SU-DHL-6 (cell line): ENCODE data around the gene CSNK2B.

Experiments
- H2AFZ ChIP-seq: fragments of 200-600 bp; sonication (generic); 2 replicates; pipeline ENCODE4 v1.6.1; 2014; ENCODE audit warnings: low read depth, mild to moderate bottlenecking, moderate library complexity, mixed read lengths, antibody characterized with exemption, low read length; ENCODE audit not compliant: severe bottlenecking
- H3F3A ChIP-seq: fragments of 200-600 bp; shearing (Covaris generic); 2 replicates; pipeline ENCODE4 v1.6.0; 2016; ENCODE audit warnings: antibody characterized with exemption, mild to moderate bottlenecking; ENCODE audit not compliant: insufficient read depth
- H3K27ac ChIP-seq: fragments of 200-600 bp; sonication (generic); 2 replicates; pipeline ENCODE4 v1.5.1; 2016; ENCODE audit warnings: low read depth, mild to moderate bottlenecking, low read length, moderate library complexity, mixed read lengths
- H3K27me3 ChIP-seq: fragments of 200-600 bp; sonication (generic), shearing (Covaris generic); 2 replicates; pipeline ENCODE4 v1.6.0; 2014; ENCODE audit warnings: mild to moderate bottlenecking, low read length
- H3K36me3 ChIP-seq: fragments of 200-600 bp; sonication (generic); 2 replicates; pipeline ENCODE4 v1.6.1; 2014; ENCODE audit warnings: mild to moderate bottlenecking, low read length, mixed read lengths
- H3K4me2 ChIP-seq: fragments of 300-600, 200-600 bp; shearing (Covaris generic), sonication (generic); 2 replicates; pipeline ENCODE4 v1.6.0; 2014; ENCODE audit warnings: low read length, low read depth, mild to moderate bottlenecking; ENCODE audit not compliant: poor library complexity, severe bottlenecking
- H3K4me3 ChIP-seq: fragments of 200-600 bp; sonication (generic); 2 replicates; pipeline ENCODE4 v1.5.1; 2014; ENCODE audit warnings: antibody characterized with exemption, low read length, mild to moderate bottlenecking, mixed read lengths; ENCODE audit not compliant: insufficient read depth, poor library complexity, severe bottlenecking
- H3K79me2 ChIP-seq: fragments of 200-600 bp; sonication (generic); 2 replicates; pipeline ENCODE4 v1.6.1; 2014; ENCODE audit warnings: mild to moderate bottlenecking, low read length, moderate library complexity; ENCODE audit not compliant: insufficient read depth
- H3K9ac ChIP-seq: fragments of 200-600 bp; sonication (generic); 2 replicates; pipeline ENCODE4 v1.7.0; 2014; ENCODE audit warnings: mild to moderate bottlenecking, low read length
- H3K9me2 ChIP-seq: fragments of 200-600 bp; sonication (generic); replicated peaks from 2 replicates; pipeline ENCODE4 v1.6.1; 2014; ENCODE audit warnings: low read length; ENCODE audit not compliant: insufficient read depth
- H3K9me3 ChIP-seq: fragments of 200-600 bp; sonication (generic); 2 replicates; pipeline ENCODE4 v1.6.1; 2014; ENCODE audit warnings: low read length, mixed read lengths; ENCODE audit not compliant: insufficient read depth
- H4K20me1 ChIP-seq: fragments of 200-600 bp; sonication (generic); 2 replicates; pipeline ENCODE4 v1.6.1; 2014; ENCODE audit warnings: low read depth, mild to moderate bottlenecking, antibody characterized with exemption, low read length, moderate library complexity, mixed read lengths
- CTCF ChIP-seq: fragments of 200-600 bp; sonication (generic); IDR thresholded peaks from one replicate; pipeline ENCODE4 v1.5.1; 2017; ENCODE audit warnings: antibody characterized with exemption, mild to moderate bottlenecking, low read length, moderate library complexity; ENCODE audit not compliant: insufficient read depth, poor library complexity, severe bottlenecking
- EZH2phosphoT487 ChIP-seq: fragments of 200-600 bp; sonication (generic), shearing (Covaris generic); conservative IDR thresholded peaks from 2 replicates; pipeline ENCODE4 v1.6.1; 2018; ENCODE audit warnings: mild to moderate bottlenecking, antibody characterized with exemption, low read length, moderate library complexity, mixed read lengths

Gene CSNK2B

GRCh38 chr6:31642798-31643570 is 22.9 kb upstream of the CSNK2B start:
- TF ChIP-seq EZH2phosphoT487 (no peak), CTCF (no peak)
- Histone ChIP-seq H4K20me1 (no peaks in the 10 kb centered on the region), H3K27ac (no peak overlapping the region), H3K9me2 (no peaks in the 10 kb centered on the region), H3K79me2 (no peaks in the 10 kb centered on the region), H2AFZ (no peak overlapping the region), H3K4me3 (no peak overlapping the region), H3F3A (peaks cover 15% of the 10 kb centered on the region), H3K4me2 (no peak overlapping the region), H3K27me3 (no peaks in the 10 kb centered on the region), H3K9ac (no peak overlapping the region), H3K36me3 (peaks cover 4% of the 10 kb centered on the region; the same call in 1 of the 2 replicates), H3K9me3 (no peaks in the 10 kb centered on the region)

DNA sequence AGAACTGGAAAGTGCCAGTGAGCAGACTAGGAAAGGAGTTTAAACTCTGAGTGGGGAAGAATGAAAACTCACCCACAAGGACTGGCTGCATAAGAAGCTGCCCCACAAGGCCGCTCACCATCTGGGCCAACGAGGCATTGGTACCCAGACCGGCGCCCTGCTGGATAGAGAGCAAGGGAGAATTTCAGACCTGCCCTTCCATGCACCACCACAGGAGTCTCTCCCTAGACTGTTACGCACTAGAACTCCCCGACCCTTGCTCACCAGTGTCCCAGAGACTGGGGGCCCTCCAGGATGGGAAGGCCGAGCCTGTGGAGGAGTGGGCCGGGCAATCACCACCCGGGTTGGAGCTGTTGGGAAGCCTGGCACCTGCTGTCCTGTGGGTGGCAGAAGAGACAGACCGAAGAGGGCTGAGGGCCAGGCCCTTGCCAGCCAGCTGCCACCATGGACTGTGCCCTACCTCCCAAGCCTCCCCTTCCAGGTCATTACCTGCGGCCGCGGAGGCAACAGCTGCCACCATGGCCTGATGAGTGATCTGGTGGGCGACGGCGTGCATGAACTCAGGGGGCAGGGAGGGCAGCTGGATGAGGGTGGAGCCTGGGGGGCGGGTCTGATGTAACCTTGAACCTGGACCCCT is 21.9 kb upstream of the CSNK2B start:
- H3K79me2 ChIP-seq = peaks cover 1% of the 10 kb centered on the region; the same call in 1 of the 2 replicates
- H3F3A ChIP-seq = peaks cover 6% of the 10 kb centered on the region
- no peaks in the 10 kb centered on the region for H3K9me3 ChIP-seq
- H3K4me2 ChIP-seq = no peak overlapping the region
- no peaks in the 10 kb centered on the region for H3K27me3 ChIP-seq
- H3K9ac ChIP-seq = no peak overlapping the region
- H3K36me3 ChIP-seq = peaks cover 8% of the 10 kb centered on the region
- TF ChIP-seq CTCF (no peak), EZH2phosphoT487 (no peak)
- no peak overlapping the region for H3K27ac ChIP-seq
- H4K20me1 ChIP-seq = no peaks in the 10 kb centered on the region
- H3K9me2 ChIP-seq = no peaks in the 10 kb centered on the region
- no peak overlapping the region for H2AFZ ChIP-seq
- no peak overlapping the region for H3K4me3 ChIP-seq

DNA sequence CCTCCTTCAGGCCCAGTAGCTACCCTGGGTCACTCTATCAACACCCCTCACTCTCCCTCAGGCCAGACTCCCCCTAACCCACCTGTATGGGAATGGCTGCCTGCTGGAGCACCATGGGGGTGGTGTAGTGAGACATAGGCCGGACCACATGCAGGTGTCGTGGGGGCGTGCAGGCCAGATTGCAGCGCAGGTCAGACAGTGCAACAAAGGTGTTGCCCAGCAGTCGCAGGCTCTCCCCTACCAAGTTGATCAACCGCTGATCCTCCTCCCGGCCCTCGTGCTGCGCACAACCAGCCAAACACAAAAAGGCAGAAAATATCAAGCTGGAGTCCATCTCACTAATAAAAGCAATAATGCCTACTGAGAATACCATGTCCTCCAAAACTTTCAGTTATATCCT is 20.6 kb upstream of the CSNK2B start:
- H3K4me3 ChIP-seq = no peak overlapping the region
- no peak overlapping the region for H3K9ac ChIP-seq
- no peak overlapping the region for H3K27ac ChIP-seq
- no peaks in the 10 kb centered on the region for H3K9me3 ChIP-seq
- H3K36me3 ChIP-seq = peaks cover 14% of the 10 kb centered on the region
- H2AFZ ChIP-seq = no peak overlapping the region
- TF ChIP-seq CTCF = no peak
- TF ChIP-seq EZH2phosphoT487 = no peak
- H3F3A ChIP-seq = no peaks in the 10 kb centered on the region
- no peaks in the 10 kb centered on the region for H4K20me1 ChIP-seq
- H3K4me2 ChIP-seq = no peak overlapping the region
- H3K9me2 ChIP-seq = no peaks in the 10 kb centered on the region
- peaks cover 15% of the 10 kb centered on the region for H3K79me2 ChIP-seq
- H3K27me3 ChIP-seq = no peaks in the 10 kb centered on the region
